HEK293 (cell line): ENCODE data around the gene PCDHGC5.

Experiments used
- CTCF ChIA-PET: fragments of 350-600 bp; formaldehyde crosslinking; extraction: SDS; loops from one replicate; lab custom pipeline; 2021; ENCODE audit warnings: antibody characterized with exemption; lab: Yijun Ruan, JAX
- POLR2A ChIA-PET: fragments of 300-600 bp; formaldehyde crosslinking; extraction: SDS; loops from one replicate; lab custom pipeline; 2020; ENCODE audit warnings: antibody characterized with exemption, inconsistent platforms; lab: Yijun Ruan, JAX
- H3K27ac ChIP-seq: fragments of 200-500 bp; sonication (Bioruptor generic); 2 replicates; pipeline ENCODE4 v1.5.1; 2014; ENCODE audit warnings: low read depth, low read length, control low read depth, inconsistent platforms; ENCODE audit errors: extremely low read depth
- H3K36me3 ChIP-seq, 2 experiments: fragments of 200-500 bp in 1 of 2; sonication (Bioruptor generic) in 1 of 2; 1 replicate in 1 of 2; 2 replicates in 1 of 2; pipeline ENCODE4 v1.5.1; 2014 to 2017; ENCODE audit warnings: inconsistent platforms in 2 of 2, low read length in 2 of 2; ENCODE audit not compliant: control insufficient read depth in 2 of 2, insufficient read depth in 1 of 2
- H3K4me1 ChIP-seq: fragments of 200-500 bp; sonication (Bioruptor generic); 2 replicates; pipeline ENCODE4 v1.5.1; 2014; ENCODE audit warnings: mild to moderate bottlenecking, low read length, inconsistent platforms; ENCODE audit not compliant: control insufficient read depth, insufficient read depth
- H3K4me3 ChIP-seq: 2 replicates; pipeline ENCODE4 v1.5.1; 2011; ENCODE audit warnings: low read depth, mild to moderate bottlenecking, control low read depth, low read length, moderate library complexity
- H3K9me3 ChIP-seq: fragments of 200-500 bp; sonication (Bioruptor generic); 2 replicates; pipeline ENCODE4 v1.5.1; 2014; ENCODE audit warnings: low read depth, low read length, inconsistent platforms; ENCODE audit not compliant: control insufficient read depth, insufficient read depth
- KLF10 ChIP-seq: fragments of 450-650 bp; IDR thresholded peaks from 2 replicates; pipeline ENCODE4 v1.5.1; 2018; ENCODE audit warnings: missing biosample characterization, mild to moderate bottlenecking, missing genetic modification characterization
- OVOL3 ChIP-seq: fragments of 450-650 bp; formaldehyde crosslinking; IDR thresholded peaks from 2 replicates; pipeline ENCODE4 v1.5.1; 2016; ENCODE audit warnings: missing biosample characterization, missing genetic modification characterization
- TRIM28 ChIP-seq: IDR thresholded peaks from 2 replicates; pipeline ENCODE4 v1.6.1; 2011; ENCODE audit warnings: low read length, control low read depth, borderline replicate concordance
- ZBTB48 ChIP-seq: fragments of 450-650 bp; formaldehyde crosslinking; IDR thresholded peaks from 2 replicates; pipeline ENCODE4 v1.5.1; 2016; ENCODE audit warnings: missing biosample characterization, missing genetic modification characterization
- ZFHX2 ChIP-seq: fragments of 450-650 bp; formaldehyde crosslinking; conservative IDR thresholded peaks from 2 replicates; pipeline ENCODE4 v1.5.1; 2016; ENCODE audit warnings: missing biosample characterization, missing genetic modification characterization
- ZFP69B ChIP-seq: fragments of 450-650 bp; formaldehyde crosslinking; IDR thresholded peaks from 2 replicates; pipeline ENCODE4 v1.5.1; 2016; ENCODE audit warnings: missing biosample characterization, missing genetic modification characterization
- ZIC2 ChIP-seq: fragments of 450-650 bp; formaldehyde crosslinking; IDR thresholded peaks from 2 replicates; pipeline ENCODE4 v1.5.1; 2016; ENCODE audit warnings: missing biosample characterization, missing genetic modification characterization
- ZNF121 ChIP-seq: fragments of 450-650 bp; formaldehyde crosslinking; IDR thresholded peaks from 2 replicates; pipeline ENCODE4 v1.5.1; 2016; ENCODE audit warnings: missing biosample characterization, missing genetic modification characterization
- ZNF19 ChIP-seq: fragments of 450-650 bp; formaldehyde crosslinking; IDR thresholded peaks from 2 replicates; pipeline ENCODE4; 2016; ENCODE audit warnings: missing biosample characterization, missing genetic modification characterization, low read depth
- ZNF211 ChIP-seq: fragments of 450-650 bp; formaldehyde crosslinking; IDR thresholded peaks from 2 replicates; pipeline ENCODE4 v1.5.1; 2016; ENCODE audit warnings: low read depth, missing biosample characterization, missing genetic modification characterization
- ZNF24 ChIP-seq: fragments of 450-650 bp; formaldehyde crosslinking; IDR thresholded peaks from 2 replicates; pipeline ENCODE4 v1.5.1; 2016; ENCODE audit warnings: missing biosample characterization, missing genetic modification characterization
- ZNF350 ChIP-seq: fragments of 450-650 bp; formaldehyde crosslinking; IDR thresholded peaks from 2 replicates; pipeline ENCODE4 v1.5.0; 2017; ENCODE audit warnings: missing biosample characterization, mild to moderate bottlenecking, missing genetic modification characterization
- ZNF366 ChIP-seq: fragments of 450-650 bp; formaldehyde crosslinking; conservative IDR thresholded peaks from 2 replicates; pipeline ENCODE4 v1.5.1; 2016; ENCODE audit warnings: missing biosample characterization, missing genetic modification characterization
- ZNF433 ChIP-seq: fragments of 450-650 bp; formaldehyde crosslinking; IDR thresholded peaks from 2 replicates; pipeline ENCODE4 v1.5.1; 2016; ENCODE audit warnings: missing biosample characterization, missing genetic modification characterization, low read depth
- ZNF514 ChIP-seq: fragments of 450-650 bp; formaldehyde crosslinking; IDR thresholded peaks from 2 replicates; pipeline ENCODE4 v1.5.1; 2016; ENCODE audit warnings: missing biosample characterization, missing genetic modification characterization
- ZNF777 ChIP-seq: fragments of 450-650 bp; formaldehyde crosslinking; IDR thresholded peaks from 2 replicates; pipeline ENCODE4 v1.5.1; 2017; ENCODE audit warnings: missing biosample characterization, missing genetic modification characterization, borderline replicate concordance
- ZNF837 ChIP-seq: fragments of 450-650 bp; formaldehyde crosslinking; IDR thresholded peaks from 2 replicates; pipeline ENCODE4 v1.5.1; 2016; ENCODE audit warnings: missing biosample characterization, missing genetic modification characterization
- ZXDB ChIP-seq: fragments of 450-650 bp; formaldehyde crosslinking; IDR thresholded peaks from 2 replicates; pipeline ENCODE4 v1.5.1; 2016; ENCODE audit warnings: missing biosample characterization, missing genetic modification characterization
- TF ChIP-seq, protein P1 (sequence below): fragments of 450-650 bp; formaldehyde crosslinking; IDR thresholded peaks from 2 replicates; pipeline ENCODE4 v1.5.1; 2017; ENCODE audit warnings: missing biosample characterization, missing genetic modification characterization
- TF ChIP-seq, protein P2 (sequence below): fragments of 450-650 bp; formaldehyde crosslinking; IDR thresholded peaks from 2 replicates; pipeline ENCODE4 v1.5.1; 2016; ENCODE audit warnings: missing biosample characterization, missing genetic modification characterization
- TF ChIP-seq, protein P3 (sequence below): fragments of 450-650 bp; formaldehyde crosslinking; IDR thresholded peaks from 2 replicates; pipeline ENCODE4 v1.5.1; 2016; ENCODE audit warnings: missing biosample characterization, missing genetic modification characterization
- TF ChIP-seq, protein P4 (sequence below): fragments of 450-650 bp; formaldehyde crosslinking; IDR thresholded peaks from 2 replicates; pipeline ENCODE4 v1.5.1; 2016; ENCODE audit warnings: missing biosample characterization, missing genetic modification characterization

Gene PCDHGC5

DNA sequence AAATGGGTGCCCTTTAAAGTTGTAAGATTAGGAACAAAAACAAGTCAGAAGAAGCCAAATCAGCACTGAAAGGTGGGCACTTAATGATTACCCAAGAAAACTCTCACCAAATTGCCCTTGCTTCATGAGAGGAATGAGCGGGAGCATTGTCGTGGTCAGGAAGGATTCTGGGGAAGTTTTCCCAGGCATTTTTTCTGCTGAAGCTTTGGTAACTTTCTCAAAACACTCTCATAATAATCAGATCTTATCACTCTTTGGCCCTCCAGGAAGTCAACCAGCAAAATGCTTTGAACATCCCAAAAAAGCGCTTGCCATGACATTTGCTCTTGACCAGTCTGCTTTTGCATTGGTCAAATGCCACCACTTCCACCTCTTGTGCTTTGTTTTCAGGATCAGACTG is 23.5 kb upstream of the PCDHGC5 start:
- no peaks in the 10 kb centered on the region for H3K9me3 ChIP-seq
- CTCF ChIA-PET, result interaction anchor here (1.4 to 1.6 kb wide), 3 partner anchors 11 to 59 kb away, joined by 3 to 5 read pairs (median 4); partner anchors contain the start of genes PCDHGA11 and PCDHGC3

DNA sequence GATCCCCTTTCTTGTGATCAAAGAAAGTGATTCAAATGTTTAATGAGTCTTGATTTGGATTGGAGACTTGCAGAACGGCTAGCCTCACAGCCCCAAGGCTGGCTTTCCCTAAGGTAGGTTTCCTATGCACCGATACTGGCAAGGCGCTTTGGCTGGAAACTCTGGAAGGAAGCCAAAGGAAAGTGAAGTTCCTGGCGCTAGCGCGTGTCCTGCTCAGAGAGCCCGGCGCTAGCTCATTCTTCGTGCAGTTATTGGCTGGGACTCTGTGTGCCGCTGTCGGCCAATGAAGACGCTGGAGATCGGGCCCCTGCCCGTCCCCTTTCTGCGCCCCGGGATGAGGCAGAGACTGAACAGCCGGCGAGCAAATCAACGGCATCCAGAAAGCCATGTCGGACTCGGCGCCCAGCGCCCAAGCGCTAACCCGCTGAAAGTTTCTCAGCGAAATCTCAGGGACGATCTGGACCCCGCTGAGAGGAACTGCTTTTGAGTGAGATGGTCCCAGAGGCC is 13.2 kb upstream of the PCDHGC5 start, which contains the start of gene PCDHGC3:
Gene PCDHGC3 (plus strand): TSS at position 342 of the 507 bp plus-strand sequence. CDS start 151 bp downstream, at position 493.
- Histone ChIP-seq H3K36me3 (no peaks in the 10 kb centered on the region), H3K4me3 (peak within 1 kb of the TSS; percentile 44), H3K9me3 (no peaks in the 10 kb centered on the region), H3K27ac (peak within 1 kb of the TSS; percentile 43; the same call in 1 of the 2 replicates), H3K4me1 (0 out of 2 replicates have a peak, but pooled peaks cover 4% of the 10 kb centered on the region)
- ChIA-PET POLR2A (interaction anchor here (0.6 to 1.8 kb wide), 11 partner anchors 8 to 155 kb away, joined by 3 to 11 read pairs (median 4); partner anchors contain the start of genes PCDHGC4 and TAF7), CTCF (interaction anchor here (0.6 to 2.1 kb wide), 16 partner anchors 9 to 125 kb away, joined by 3 to 16 read pairs (median 4); partner anchors contain the start of genes PCDHGA11 and PCDHGA12)
- TF ChIP-seq ZNF837 (tag by site-specific recombination) (no peak), KLF10 (tag by site-specific recombination) (peak; percentile 63; the same call in 1 of the 2 replicates), ZNF24 (tag by site-specific recombination) (no peak; the same call in 1 of the 2 replicates), ZNF19 (tag by site-specific recombination) (no peak), ZXDB (tag by site-specific recombination) (peak; percentile 94), TRIM28 (peak; percentile 87), ZNF211 (tag by site-specific recombination) (no peak), ZIC2 (tag by site-specific recombination) (peak; percentile 51; the same call in 1 of the 2 replicates), ZBTB48 (tag by site-specific recombination) (no peak), OVOL3 (tag by site-specific recombination) (no peak), ZNF350 (no peak), ZFP69B (tag by site-specific recombination) (no peak), ZNF433 (no peak), ZNF777 (tag by site-specific recombination) (no peak), ZFHX2 (tag by site-specific recombination) (no peak)
- TF ChIP-seq, protein P1, sequence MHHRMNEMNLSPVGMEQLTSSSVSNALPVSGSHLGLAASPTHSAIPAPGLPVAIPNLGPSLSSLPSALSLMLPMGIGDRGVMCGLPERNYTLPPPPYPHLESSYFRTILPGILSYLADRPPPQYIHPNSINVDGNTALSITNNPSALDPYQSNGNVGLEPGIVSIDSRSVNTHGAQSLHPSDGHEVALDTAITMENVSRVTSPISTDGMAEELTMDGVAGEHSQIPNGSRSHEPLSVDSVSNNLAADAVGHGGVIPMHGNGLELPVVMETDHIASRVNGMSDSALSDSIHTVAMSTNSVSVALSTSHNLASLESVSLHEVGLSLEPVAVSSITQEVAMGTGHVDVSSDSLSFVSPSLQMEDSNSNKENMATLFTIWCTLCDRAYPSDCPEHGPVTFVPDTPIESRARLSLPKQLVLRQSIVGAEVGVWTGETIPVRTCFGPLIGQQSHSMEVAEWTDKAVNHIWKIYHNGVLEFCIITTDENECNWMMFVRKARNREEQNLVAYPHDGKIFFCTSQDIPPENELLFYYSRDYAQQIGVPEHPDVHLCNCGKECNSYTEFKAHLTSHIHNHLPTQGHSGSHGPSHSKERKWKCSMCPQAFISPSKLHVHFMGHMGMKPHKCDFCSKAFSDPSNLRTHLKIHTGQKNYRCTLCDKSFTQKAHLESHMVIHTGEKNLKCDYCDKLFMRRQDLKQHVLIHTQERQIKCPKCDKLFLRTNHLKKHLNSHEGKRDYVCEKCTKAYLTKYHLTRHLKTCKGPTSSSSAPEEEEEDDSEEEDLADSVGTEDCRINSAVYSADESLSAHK (tag by site-specific recombination), result no peak
- TF ChIP-seq, protein P2, sequence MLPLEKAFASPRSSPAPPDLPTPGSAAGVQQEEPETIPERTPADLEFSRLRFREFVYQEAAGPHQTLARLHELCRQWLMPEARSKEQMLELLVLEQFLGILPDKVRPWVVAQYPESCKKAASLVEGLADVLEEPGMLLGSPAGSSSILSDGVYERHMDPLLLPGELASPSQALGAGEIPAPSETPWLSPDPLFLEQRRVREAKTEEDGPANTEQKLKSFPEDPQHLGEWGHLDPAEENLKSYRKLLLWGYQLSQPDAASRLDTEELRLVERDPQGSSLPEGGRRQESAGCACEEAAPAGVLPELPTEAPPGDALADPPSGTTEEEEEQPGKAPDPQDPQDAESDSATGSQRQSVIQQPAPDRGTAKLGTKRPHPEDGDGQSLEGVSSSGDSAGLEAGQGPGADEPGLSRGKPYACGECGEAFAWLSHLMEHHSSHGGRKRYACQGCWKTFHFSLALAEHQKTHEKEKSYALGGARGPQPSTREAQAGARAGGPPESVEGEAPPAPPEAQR, result no peak
- TF ChIP-seq, protein P3, sequence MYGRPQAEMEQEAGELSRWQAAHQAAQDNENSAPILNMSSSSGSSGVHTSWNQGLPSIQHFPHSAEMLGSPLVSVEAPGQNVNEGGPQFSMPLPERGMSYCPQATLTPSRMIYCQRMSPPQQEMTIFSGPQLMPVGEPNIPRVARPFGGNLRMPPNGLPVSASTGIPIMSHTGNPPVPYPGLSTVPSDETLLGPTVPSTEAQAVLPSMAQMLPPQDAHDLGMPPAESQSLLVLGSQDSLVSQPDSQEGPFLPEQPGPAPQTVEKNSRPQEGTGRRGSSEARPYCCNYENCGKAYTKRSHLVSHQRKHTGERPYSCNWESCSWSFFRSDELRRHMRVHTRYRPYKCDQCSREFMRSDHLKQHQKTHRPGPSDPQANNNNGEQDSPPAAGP (tag by site-specific recombination), result no peak

More for the DNA sequence above, 23.5 kb upstream of the PCDHGC5 start:
- no peaks in the 10 kb centered on the region for H3K36me3 ChIP-seq
- POLR2A ChIA-PET, result interaction anchor here (1.3 kb wide), 1 partner anchor 10 kb away, joined by 4 read pairs; the partner anchor contains the start of gene PCDHGC3
- H3K4me1 ChIP-seq, result no peaks in the 10 kb centered on the region
- H3K4me3 ChIP-seq, result no peak overlapping the region
- TF ChIP-seq ZNF514 (tag by site-specific recombination) (no peak), ZNF366 (tag by site-specific recombination) (no peak), ZNF121 (no peak)
- TF ChIP-seq, protein P4, sequence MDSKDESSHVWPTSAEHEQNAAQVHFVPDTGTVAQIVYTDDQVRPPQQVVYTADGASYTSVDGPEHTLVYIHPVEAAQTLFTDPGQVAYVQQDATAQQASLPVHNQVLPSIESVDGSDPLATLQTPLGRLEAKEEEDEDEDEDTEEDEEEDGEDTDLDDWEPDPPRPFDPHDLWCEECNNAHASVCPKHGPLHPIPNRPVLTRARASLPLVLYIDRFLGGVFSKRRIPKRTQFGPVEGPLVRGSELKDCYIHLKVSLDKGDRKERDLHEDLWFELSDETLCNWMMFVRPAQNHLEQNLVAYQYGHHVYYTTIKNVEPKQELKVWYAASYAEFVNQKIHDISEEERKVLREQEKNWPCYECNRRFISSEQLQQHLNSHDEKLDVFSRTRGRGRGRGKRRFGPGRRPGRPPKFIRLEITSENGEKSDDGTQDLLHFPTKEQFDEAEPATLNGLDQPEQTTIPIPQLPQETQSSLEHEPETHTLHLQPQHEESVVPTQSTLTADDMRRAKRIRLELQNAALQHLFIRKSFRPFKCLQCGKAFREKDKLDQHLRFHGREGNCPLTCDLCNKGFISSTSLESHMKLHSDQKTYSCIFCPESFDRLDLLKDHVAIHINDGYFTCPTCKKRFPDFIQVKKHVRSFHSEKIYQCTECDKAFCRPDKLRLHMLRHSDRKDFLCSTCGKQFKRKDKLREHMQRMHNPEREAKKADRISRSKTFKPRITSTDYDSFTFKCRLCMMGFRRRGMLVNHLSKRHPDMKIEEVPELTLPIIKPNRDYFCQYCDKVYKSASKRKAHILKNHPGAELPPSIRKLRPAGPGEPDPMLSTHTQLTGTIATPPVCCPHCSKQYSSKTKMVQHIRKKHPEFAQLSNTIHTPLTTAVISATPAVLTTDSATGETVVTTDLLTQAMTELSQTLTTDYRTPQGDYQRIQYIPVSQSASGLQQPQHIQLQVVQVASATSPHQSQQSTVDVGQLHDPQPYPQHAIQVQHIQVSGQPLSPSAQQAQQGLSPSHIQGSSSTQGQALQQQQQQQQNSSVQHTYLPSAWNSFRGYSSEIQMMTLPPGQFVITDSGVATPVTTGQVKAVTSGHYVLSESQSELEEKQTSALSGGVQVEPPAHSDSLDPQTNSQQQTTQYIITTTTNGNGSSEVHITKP (tag by site-specific recombination), result no peak
- no peak overlapping the region for H3K27ac ChIP-seq
